Neutrophil (primary cell): Measurements from ENCODE around the gene VGLL4.
A peak's percentile ranks its signal among the peaks of the same experiment; 100 is the strongest.

ENCODE experiments used
- H3K27ac ChIP-seq: fragments of 200-600 bp; sonication (generic); 2 replicates; pipeline ENCODE4 v1.5.1; 2016; ENCODE audit warnings: mild to moderate bottlenecking, moderate library complexity
- H3K27me3 ChIP-seq: fragments of 200-600 bp; sonication (generic); 2 replicates; pipeline ENCODE4 v1.6.0; 2016; ENCODE audit warnings: mild to moderate bottlenecking
- H3K36me3 ChIP-seq: fragments of 200-600 bp; sonication (generic); 2 replicates; pipeline ENCODE4 v1.5.1; 2017
- H3K4me1 ChIP-seq, 2 experiments: fragments of 200-600 bp in 1 of 2; sonication (generic) in 1 of 2; 1 replicate in 1 of 2; 2 replicates in 1 of 2; pipeline versions ENCODE4 v1.5.1 to v1.6.1; 2013 to 2016; ENCODE audit warnings: low read depth in 1 of 2, low read length in 1 of 2, mild to moderate bottlenecking in 1 of 2, moderate library complexity in 1 of 2; ENCODE audit not compliant: control insufficient read depth in 1 of 2, insufficient read depth in 1 of 2
- H3K4me3 ChIP-seq, 2 experiments: fragments of 200-600 bp in 1 of 2; sonication (generic) in 1 of 2; 1 replicate in 1 of 2; 2 replicates in 1 of 2; pipeline ENCODE4 v1.5.1; 2013 to 2016; ENCODE audit warnings: low read depth in 1 of 2, low read length in 1 of 2, mild to moderate bottlenecking in 1 of 2, moderate library complexity in 1 of 2
- H3K9me3 ChIP-seq: fragments of 200-600 bp; sonication (generic); 2 replicates; pipeline ENCODE4 v1.5.1; 2016
- CTCF ChIP-seq: fragments of 200-600 bp; sonication (generic); IDR thresholded peaks from 2 replicates; pipeline ENCODE4 v1.5.1; 2016; ENCODE audit warnings: antibody characterized with exemption

The VGLL4 gene

GRCh38 chr3:11641683-11642430, 1.9 kb downstream of the VGLL4 start:
- Histone ChIP-seq H3K36me3 (no peaks in the 10 kb centered on the region), H3K27me3 (no peaks in the 10 kb centered on the region), H3K4me1 (peaks cover 10 to 23% of the 10 kb centered on the region in 2 experiments), H3K4me3 (peak overlapping the region; percentile 75 to 76), H3K27ac (peak overlapping the region; percentile 90), H3K9me3 (no peaks in the 10 kb centered on the region)
- TF ChIP-seq CTCF = no peak

- Histone ChIP-seq H3K27ac (peak overlapping the region; percentile 90), H3K27me3 (no peaks in the 10 kb centered on the region), H3K4me1 (peaks cover 10 to 23% of the 10 kb centered on the region in 2 experiments), H3K4me3 (peak overlapping the region in 1 of 2 experiments; percentile 75), H3K9me3 (no peaks in the 10 kb centered on the region), H3K36me3 (no peaks in the 10 kb centered on the region)
- no peak for TF ChIP-seq CTCF
These were observed 2.4 kb downstream of the VGLL4 start for GRCh38 chr3:11641316-11641682.

- Histone ChIP-seq H3K27ac (no peak overlapping the region), H3K4me3 (no peak overlapping the region)
These were observed 3.6 kb downstream of the VGLL4 start for GRCh38 chr3:11640009-11640673.

GRCh38 chr3:11638495-11639358, 5.0 kb downstream of the VGLL4 start:
- no peaks in the 10 kb centered on the region for H3K27me3 ChIP-seq
- no peak for TF ChIP-seq CTCF
- H3K4me3 ChIP-seq = no peak overlapping the region
- H3K4me1 ChIP-seq = peaks cover 10 to 24% of the 10 kb centered on the region in 2 experiments
- H3K27ac ChIP-seq = no peak overlapping the region
- no peaks in the 10 kb centered on the region for H3K36me3 ChIP-seq
- H3K9me3 ChIP-seq = no peaks in the 10 kb centered on the region

More at GRCh38 chr3:11640009-11640673, 3.6 kb downstream of the VGLL4 start:
- Histone ChIP-seq H3K36me3 (no peaks in the 10 kb centered on the region), H3K9me3 (no peaks in the 10 kb centered on the region), H3K4me1 (peaks cover 10 to 23% of the 10 kb centered on the region in 2 experiments), H3K27me3 (no peaks in the 10 kb centered on the region)
- TF ChIP-seq CTCF = no peak

GRCh38 chr3:11637901-11638458, 5.7 kb downstream of the VGLL4 start:
- Histone ChIP-seq H3K27ac (no peak overlapping the region), H3K4me3 (no peak overlapping the region), H3K4me1 (peaks cover 10 to 25% of the 10 kb centered on the region in 2 experiments), H3K9me3 (no peaks in the 10 kb centered on the region), H3K36me3 (no peaks in the 10 kb centered on the region), H3K27me3 (no peaks in the 10 kb centered on the region)
- no peak for TF ChIP-seq CTCF
